CD4-positive, alpha-beta T cell treated with Interleukin-6 for 4 hours (primary cell): ENCODE measurements around the gene SOX21.
"Not testable (repeated sequence)": the region's sequence is repeated elsewhere in the genome, so short reads cannot be mapped to it uniquely, and the experiment has no call there.

ENCODE experiments used
- DNase-seq: peaks from one replicate; pipeline ENCODE4 v3.0.0-alpha.2; 2020; ENCODE audit warnings: mixed read lengths

Gene SOX21

GRCh38 chr13:94712287-94712811 lies at the start of gene SOX21:
Gene SOX21 (minus strand): TSS chr13:94712545. CDS start chr13:94712049, 496 bp downstream.
- no peak for DNase-seq

GRCh38 chr13:94761407-94761806 lies 49.1 kb upstream of the SOX21 start:
- DNase-seq: no peak

DNA sequence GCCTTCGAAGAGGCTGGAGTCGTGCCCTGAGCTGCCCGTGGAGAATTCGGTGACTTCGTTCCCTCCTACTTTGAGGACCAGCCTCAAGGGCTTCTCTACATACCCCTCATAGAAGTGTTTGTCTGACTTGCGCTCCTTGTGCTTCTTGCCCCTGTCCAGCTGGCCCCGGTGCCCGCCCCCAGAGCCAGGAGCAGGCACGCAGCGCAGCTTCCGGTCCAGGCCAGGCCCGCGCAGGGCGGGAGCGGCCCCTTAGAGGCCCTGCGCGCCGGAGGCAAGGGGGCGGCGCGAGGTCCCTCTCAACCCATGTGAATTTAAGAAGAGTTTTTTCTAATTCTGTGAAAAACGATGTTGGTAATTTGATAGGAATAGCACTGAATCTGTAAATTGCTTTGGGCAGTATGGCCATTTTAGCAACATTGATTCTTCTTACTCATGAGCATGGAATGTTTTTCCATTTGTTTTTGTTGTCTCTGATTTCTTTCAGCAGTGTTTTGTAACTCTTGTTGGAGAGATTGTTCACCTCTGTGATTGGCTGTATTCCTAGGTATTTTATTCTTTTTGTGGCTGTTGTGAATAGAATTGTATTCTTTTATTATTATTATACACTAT lies 46.9 kb upstream of the SOX21 start:
- no peak for DNase-seq

- DNase-seq: no peak
Observed at GRCh38 chr13:94758436-94758960, 46.2 kb upstream of the SOX21 start.

- no peak for DNase-seq
Observed at GRCh38 chr13:94753327-94753726, 41.0 kb upstream of the SOX21 start.

- DNase-seq: no peak
Observed at GRCh38 chr13:94749162-94749561, 36.8 kb upstream of the SOX21 start.

DNA sequence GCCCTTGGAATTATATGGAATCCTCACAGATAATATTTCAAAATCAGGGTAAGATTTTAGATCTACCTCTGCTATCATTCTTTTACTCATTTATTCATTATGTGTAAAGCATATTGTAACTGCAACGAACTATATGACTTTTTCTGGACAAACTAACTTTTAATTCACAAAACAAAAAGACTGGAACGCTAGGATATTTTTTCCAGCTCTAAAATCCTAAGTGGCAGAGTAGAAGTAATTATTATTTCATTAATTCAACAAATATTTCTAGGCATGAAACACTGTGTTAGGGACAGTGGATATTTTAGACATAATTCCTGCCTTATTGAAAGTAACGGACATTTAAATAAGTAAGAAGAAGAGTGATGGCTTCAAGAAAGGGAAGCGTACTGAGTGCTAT lies 26.9 kb upstream of the SOX21 start:
- DNase-seq: no peak

- no peak for DNase-seq
Observed at GRCh38 chr13:94731028-94731427, 18.7 kb upstream of the SOX21 start.

GRCh38 chr13:94729941-94730340 lies 17.6 kb upstream of the SOX21 start:
- DNase-seq: not testable (repeated sequence)

DNA sequence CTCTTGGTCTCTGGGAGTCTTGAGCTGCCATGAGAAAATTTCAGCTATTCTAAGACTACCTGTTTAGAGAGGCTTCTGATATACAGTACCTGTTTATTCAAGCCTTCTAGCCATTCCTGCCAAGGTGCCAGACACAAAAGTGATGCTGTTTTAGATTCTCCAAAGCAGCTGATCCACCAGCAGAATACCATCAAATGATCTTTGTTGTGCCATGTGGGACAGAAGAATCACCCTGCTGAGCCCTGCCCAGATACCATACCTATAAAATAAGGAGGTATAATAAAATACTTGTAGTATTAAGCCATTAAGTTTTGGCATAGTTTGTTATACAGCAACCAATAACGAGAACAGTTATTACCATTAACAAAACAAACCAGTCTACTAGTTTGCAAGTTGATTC lies 14.1 kb upstream of the SOX21 start:
- no peak for DNase-seq

GRCh38 chr13:94722609-94723345 lies 10.4 kb upstream of the SOX21 start:
- no peak for DNase-seq

DNA sequence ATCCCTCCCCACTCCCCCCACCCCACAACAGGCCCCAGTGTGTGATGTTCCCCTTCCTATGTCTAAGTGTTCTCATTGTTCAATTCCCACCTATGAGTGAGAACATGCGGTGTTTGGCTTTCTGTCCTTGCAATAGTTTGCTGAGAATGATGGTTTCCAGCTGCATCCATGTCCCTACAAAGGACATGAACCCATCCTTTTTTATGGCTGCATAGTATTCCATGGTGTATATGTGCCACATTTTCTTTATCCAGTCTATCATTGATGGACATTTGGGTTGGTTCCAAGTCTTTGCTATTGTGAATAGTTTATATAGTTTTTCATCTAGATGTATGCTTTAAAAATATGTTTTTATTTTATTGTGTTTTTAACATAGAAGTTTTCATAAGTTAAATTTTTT lies 6.4 kb upstream of the SOX21 start:
- not testable (repeated sequence) for DNase-seq

DNA sequence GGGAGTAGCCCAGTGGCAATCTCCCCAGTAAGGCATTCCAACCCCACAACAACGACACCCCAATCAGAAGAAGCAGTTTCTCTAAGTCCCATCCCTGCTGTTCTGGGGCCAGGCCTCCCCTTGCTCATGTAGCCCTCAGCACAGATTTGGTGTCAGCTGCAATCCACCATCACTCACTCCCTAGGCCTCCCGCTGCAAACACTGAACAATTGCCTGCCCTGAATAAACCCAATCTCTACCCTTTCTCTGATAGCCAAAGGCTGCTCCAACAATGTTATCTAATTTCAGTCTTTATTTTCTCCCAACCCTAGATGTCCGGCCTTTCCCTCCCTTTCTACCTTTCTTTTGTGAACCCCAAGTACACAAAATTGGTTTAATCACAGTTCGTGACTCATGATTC lies 5.6 kb upstream of the SOX21 start:
- no peak for DNase-seq

DNA sequence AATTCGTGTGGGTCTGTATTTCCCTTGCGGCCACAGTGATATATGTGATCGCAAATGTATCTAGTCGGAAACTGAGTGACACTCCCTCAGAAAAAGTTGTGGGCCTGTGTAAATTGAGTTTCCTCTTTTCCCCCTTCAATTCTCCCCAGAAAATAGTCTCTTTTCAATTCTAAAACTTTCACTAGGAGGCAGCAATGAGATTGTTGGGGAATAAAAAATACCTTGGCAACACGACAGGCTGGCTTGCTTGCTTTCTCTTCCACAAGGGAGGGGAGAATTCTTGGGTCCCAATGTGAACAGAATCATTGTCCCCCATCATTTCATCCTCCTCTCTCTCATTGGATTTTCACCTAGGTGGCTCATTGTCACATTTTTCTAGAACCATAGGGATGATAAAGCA lies 3.7 kb upstream of the SOX21 start:
- no peak for DNase-seq

- no peak for DNase-seq
Observed at GRCh38 chr13:94713561-94714182, 1.3 kb upstream of the SOX21 start.

DNA sequence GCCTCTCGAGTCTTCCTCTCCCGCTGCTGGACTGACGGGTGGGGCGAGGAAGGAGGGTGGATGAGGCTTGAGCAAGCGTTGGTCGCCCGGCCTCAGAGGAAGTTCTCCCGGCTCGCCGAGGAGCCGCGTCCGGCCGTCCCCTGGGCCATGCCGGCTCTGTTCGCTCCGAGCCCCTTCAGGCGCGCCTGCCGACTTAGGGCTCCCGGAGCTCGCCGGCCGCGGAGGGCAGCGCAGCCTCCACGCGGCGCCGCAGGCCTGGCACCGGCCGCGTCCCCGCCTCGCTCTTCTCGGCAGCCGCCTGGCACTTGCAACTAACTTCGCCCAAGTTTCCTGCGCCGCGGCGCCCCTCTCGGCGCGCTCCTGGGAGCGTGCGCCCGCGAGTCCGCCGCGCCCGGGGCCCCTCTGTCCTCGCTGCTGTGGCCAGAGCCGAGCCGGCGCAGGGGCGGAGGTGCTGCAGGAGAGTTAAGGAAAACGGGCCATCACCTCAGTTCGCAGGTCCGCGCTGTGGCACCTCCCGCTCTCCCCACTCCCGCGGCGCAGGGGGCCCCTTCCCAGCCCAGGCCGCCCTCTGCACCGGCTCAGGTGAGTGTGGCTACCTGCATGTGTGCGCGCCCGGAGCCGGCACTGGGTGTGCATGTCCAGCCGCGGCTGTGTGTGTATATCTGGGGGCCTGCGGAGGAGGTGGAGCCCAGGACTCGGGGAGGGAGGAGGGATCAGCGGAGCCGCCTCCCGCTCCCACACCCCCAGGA lies 641 bp upstream of the SOX21 start:
- DNase-seq: no peak

DNA sequence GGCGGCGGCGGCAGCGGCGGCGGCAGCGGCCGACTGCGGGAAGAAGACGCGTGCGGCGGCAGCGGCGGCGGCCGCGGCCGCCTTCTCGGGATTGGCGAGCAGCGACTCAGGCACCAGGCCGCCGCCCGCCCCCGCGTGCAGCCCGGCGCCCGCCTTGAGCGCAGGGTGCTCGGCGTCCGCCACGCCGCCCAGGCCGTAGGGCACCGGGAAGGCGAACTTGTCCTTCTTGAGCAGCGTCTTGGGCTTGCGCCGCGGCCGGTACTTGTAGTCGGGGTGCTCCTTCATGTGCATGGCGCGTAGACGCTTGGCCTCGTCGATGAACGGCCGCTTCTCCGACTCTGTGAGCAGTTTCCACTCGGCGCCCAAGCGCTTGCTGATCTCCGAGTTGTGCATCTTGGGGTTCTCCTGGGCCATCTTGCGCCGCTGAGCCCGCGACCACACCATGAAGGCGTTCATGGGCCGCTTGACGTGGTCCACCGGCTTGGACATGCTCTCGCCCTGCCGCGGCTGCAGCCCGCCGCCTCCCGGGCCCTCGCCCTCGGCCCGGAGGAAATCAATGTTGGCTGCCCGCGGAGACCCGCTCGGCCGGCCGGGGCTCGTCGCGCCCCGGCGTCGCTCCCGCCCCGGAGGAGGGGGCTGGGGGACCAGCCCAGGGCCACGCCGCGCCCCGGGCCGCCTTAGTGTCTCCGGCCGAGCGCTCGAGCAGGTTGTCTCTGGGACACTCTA lies 621 bp downstream of the SOX21 start:
- no peak for DNase-seq

DNA sequence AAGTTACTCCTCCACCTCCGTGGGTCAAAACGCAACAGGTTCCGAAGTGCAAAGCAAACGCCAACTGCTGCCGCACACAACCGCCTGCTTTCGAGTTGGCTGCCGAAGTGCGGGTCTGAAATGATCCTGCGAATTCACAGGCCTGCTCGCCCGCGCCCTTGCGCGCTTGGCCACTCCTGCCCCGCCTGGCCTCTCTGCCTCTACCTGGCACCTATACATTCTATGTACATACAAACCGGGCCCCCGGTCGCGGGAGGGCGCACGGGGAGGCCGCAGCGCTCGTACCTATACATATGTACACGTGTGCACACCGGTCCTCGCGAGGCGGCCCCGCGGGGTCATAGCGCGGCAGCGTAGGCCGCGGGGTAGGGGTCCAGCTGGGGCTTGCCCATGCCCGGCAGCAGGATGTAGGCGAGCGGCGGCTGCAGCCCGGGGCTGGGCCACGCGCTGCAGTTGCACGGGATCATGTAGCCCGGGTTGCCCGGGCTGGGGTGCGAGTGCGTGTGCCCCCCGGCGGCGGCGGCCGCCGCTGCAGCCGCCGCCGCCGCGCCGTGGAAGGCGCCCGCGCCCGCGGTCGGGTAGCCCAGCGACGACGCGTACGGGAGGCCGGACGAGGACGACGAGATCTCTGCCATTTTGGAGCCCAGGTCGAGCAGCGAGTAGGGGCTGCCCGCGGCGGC lies 1.3 kb downstream of the SOX21 start:
- no peak for DNase-seq

- no peak for DNase-seq
Observed at GRCh38 chr13:94710065-94710781, 2.1 kb downstream of the SOX21 start.

DNA sequence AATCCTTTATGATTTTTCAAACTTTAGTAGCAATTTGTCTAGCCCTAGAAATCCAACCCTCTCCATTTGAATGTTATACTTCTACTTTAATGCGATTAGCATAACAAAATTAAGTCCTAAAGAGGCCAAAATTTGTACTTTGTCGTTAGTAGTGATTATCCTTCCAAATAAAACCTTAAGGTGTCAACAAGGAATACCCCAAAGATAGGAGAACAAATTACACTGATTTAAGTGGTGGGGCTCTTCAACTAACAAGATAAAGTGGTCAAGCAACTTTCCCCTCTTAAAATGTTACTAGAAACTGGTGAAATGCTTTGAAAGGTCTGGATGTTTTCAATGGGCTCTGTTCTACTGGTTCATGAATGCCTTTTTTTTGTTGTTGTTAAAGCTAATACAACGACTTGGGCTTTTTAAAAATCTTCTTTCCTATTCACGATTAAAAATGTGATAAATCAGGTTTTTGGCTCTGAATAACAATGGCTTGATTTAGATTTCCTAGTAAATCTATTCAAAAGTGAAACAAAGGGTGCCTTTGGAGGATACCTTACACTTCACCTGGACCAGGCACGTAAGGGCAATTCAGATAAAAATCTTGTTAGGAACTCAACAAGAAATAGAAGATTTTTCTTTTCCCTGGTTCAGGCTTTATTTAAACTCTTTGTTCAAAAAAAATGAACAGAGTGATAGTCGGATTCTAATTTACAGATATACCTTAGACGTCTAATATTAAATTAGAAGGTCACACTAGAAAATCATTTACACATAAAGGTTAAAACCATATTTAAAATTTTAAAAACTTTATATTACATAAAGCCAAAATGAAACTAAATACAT lies 3.1 kb downstream of the SOX21 start:
- DNase-seq: no peak
